Gastrocnemius medialis (tissue), 4 donors: ENCODE data around the gene NBPF14.
"Not testable (repeated sequence)": the region's sequence is repeated elsewhere in the genome, so short reads cannot be mapped to it uniquely, and the experiment has no call there.

ENCODE experiments used
- CTCF ChIP-seq, 5 experiments: fragments of 450-650 bp in 3 of 5; fragments of 200-600 bp in 2 of 5; sonication (generic) in 2 of 5; IDR thresholded peaks in 4 of 5; conservative IDR thresholded peaks in 1 of 5; 1 replicate in 4 of 5; 2 replicates in 1 of 5; pipeline ENCODE4 v1.5.1; 2016 to 2019; ENCODE audit warnings: antibody characterized with exemption in 5 of 5, mild to moderate bottlenecking in 3 of 5, moderate library complexity in 3 of 5
- POLR2A ChIP-seq, 2 donors: fragments of 450-650 bp; IDR thresholded peaks; one replicate each; pipeline ENCODE4 v1.6.1; 2017; ENCODE audit warnings: antibody characterized with exemption in 2 of 2, mild to moderate bottlenecking in 2 of 2, moderate library complexity in 2 of 2

- peak; percentile 57 to 91 for TF ChIP-seq POLR2A (IDR thresholded peaks at IDR 0.05)
- TF ChIP-seq CTCF (IDR thresholded peaks at IDR 0.05 in 4 of 5, conservative IDR thresholded peaks at IDR 0.05 in 1 of 5): not testable (repeated sequence)
These were observed 73.1 kb downstream of the NBPF14 start for GRCh38 chr1:148522561-148523204.
